Cardiac muscle cell (in vitro differentiated cells and primary cell): ENCODE measurements around the gene DUS4L. TPM values are rescaled to one million over a fixed set of nuclear protein-coding genes. Genes with fewer than 3 reads are reported as not detected.

ENCODE experiments used
- DNase-seq, 2 donors: peaks; one replicate each; pipeline versions ENCODE4 v3.0.0 to v3.0.0-alpha.2; 2010 to 2017; ENCODE audit warnings: low read depth in 1 of 2, low spot score in 1 of 2
- H3K27ac ChIP-seq: fragments of 200-600 bp; sonication (generic); 2 replicates; pipeline ENCODE4 v1.5.1; 2016
- H3K27me3 ChIP-seq: fragments of 200-600 bp; sonication (generic); 2 replicates; pipeline ENCODE4 v1.6.0; 2016; ENCODE audit warnings: control low read depth
- H3K36me3 ChIP-seq: fragments of 200-600 bp; sonication (generic); 2 replicates; pipeline ENCODE4 v1.5.1; 2016; ENCODE audit warnings: control low read depth
- H3K4me1 ChIP-seq: fragments of 200-600 bp; sonication (generic); 2 replicates; pipeline ENCODE4 v1.8.1; 2017; ENCODE audit warnings: low read depth, mild to moderate bottlenecking, mixed run types
- H3K4me3 ChIP-seq: fragments of 200-600 bp; sonication (generic); 2 replicates; pipeline ENCODE4 v1.5.1; 2016; ENCODE audit warnings: mild to moderate bottlenecking
- H3K9me3 ChIP-seq: fragments of 200-600 bp; sonication (generic); 2 replicates; pipeline ENCODE4 v1.5.1; 2017; ENCODE audit warnings: low read depth, mild to moderate bottlenecking, control low read depth
- polyA plus RNA-seq: library from polyadenylated mRNA; unstranded; fragments of >200 nt; fragmentation: Nextera tagmentation; extraction: Ambion mirVana; gene quantifications from 2 replicates; pipeline ENCODE4 v1.2.1, GENCODE V29; 2016
- total RNA-seq: library from RNA; depleted of rRNA; stranded (reverse); fragments of >200 nt; gene quantifications from 2 replicates; pipeline ENCODE4 v1.2.3, GENCODE V29; 2016
- TF ChIP-seq, protein P1 (sequence below): IDR thresholded peaks from 2 replicates; pipeline ENCODE4 v1.5.1; 2012; ENCODE audit warnings: low read depth, mild to moderate bottlenecking, low read length

Gene DUS4L, protein sequence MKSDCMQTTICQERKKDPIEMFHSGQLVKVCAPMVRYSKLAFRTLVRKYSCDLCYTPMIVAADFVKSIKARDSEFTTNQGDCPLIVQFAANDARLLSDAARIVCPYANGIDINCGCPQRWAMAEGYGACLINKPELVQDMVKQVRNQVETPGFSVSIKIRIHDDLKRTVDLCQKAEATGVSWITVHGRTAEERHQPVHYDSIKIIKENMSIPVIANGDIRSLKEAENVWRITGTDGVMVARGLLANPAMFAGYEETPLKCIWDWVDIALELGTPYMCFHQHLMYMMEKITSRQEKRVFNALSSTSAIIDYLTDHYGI
- total RNA-seq (19.2 and 22.5 TPM in 2 replicates), polyA plus RNA-seq (12.8 and 17.4 TPM in 2 replicates)

DNA sequence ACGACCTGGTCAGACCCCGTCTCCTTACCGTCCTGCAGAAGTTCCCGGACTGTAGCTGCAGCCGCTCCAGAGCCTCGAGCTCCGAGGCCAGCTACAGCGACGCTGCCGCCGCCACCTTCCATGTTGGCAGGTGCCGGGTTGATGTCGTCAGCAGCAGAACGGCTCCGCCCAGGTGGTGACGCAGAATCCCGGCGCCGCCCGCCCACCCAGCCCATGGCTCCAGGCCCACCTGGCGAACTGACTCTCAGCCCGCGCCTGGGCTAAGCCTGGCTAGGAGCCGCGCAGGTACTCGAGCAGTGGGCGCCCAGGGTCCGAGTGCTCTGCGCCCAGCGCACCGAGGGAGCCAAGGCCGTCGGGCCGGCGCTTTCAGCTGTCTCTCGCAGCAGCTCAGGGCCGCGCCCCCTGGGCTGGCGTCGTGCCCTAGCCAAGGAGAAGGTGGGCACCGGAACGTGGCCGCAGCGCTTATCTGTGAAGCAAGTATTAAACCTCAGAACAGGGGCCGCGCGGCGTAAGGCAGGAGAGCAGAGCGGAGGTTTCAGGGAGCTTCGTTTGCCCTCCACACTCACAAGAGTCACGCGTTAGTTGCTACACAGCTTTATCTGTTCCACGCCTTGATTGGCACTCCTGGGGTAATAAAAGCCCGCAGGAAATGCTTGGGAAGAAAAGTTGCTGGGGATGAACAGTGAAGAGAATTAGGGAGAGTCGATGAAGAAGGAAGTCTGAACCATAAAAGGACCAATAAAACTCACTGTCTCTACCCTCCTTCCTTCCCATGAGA lies at the start of gene DUS4L, which contains the start of gene COG5:
TSS of gene DUS4L (plus strand) at position 197 of the 778 bp plus-strand sequence. CDS start 3,100 bp downstream, outside the sequence.
TSS of gene COG5 (minus strand) at position 146 of the 778 bp plus-strand sequence. CDS start at position 122, 24 bp downstream.
- DNase-seq = peak; percentile 86 to 89
- peak within 1 kb of the TSS; percentile 78 for H3K4me3 ChIP-seq
- TF ChIP-seq, protein P1, sequence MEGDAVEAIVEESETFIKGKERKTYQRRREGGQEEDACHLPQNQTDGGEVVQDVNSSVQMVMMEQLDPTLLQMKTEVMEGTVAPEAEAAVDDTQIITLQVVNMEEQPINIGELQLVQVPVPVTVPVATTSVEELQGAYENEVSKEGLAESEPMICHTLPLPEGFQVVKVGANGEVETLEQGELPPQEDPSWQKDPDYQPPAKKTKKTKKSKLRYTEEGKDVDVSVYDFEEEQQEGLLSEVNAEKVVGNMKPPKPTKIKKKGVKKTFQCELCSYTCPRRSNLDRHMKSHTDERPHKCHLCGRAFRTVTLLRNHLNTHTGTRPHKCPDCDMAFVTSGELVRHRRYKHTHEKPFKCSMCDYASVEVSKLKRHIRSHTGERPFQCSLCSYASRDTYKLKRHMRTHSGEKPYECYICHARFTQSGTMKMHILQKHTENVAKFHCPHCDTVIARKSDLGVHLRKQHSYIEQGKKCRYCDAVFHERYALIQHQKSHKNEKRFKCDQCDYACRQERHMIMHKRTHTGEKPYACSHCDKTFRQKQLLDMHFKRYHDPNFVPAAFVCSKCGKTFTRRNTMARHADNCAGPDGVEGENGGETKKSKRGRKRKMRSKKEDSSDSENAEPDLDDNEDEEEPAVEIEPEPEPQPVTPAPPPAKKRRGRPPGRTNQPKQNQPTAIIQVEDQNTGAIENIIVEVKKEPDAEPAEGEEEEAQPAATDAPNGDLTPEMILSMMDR = no peak
- H3K4me1 ChIP-seq = peaks cover 8% of the 10 kb centered on the region
- H3K36me3 ChIP-seq = no peaks in the 10 kb centered on the region
- H3K27me3 ChIP-seq = no peaks in the 10 kb centered on the region
- H3K27ac ChIP-seq = peak within 1 kb of the TSS; percentile 96
- H3K9me3 ChIP-seq = no peaks in the 10 kb centered on the region

DNA sequence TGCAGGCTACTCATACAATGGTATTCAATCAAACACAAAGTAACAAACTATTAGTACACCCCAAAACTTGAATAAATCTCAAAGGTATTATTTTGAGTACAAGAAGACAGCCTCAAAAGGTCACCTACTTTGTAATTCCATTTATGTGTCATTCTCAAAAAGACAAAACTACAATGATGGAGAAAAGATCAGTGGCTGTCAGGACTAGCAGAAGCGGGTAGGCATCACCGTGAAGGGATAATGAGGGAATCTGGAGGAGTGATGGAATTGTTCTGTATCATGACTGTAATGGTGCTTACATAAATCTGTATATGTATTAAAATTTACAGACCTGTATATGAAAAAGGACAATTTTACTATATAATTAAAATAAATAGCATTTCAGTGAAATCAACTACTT lies 37.1 kb upstream of the DUS4L start:
- no peak for DNase-seq
- no peaks in the 10 kb centered on the region for H3K4me1 ChIP-seq
- H3K27me3 ChIP-seq = no peaks in the 10 kb centered on the region
- TF ChIP-seq, protein P1 = no peak
- no peak overlapping the region for H3K27ac ChIP-seq
- H3K4me3 ChIP-seq = no peak overlapping the region
- peaks cover 4% of the 10 kb centered on the region for H3K36me3 ChIP-seq
- no peaks in the 10 kb centered on the region for H3K9me3 ChIP-seq

GRCh38 chr7:107527196-107527595 lies 36.6 kb upstream of the DUS4L start:
- DNase-seq = no peak
- Histone ChIP-seq H3K4me3 (no peak overlapping the region), H3K27me3 (no peaks in the 10 kb centered on the region), H3K9me3 (no peaks in the 10 kb centered on the region), H3K27ac (no peak overlapping the region), H3K4me1 (no peaks in the 10 kb centered on the region), H3K36me3 (peaks cover 4% of the 10 kb centered on the region)
- TF ChIP-seq, protein P1 = no peak

DNA sequence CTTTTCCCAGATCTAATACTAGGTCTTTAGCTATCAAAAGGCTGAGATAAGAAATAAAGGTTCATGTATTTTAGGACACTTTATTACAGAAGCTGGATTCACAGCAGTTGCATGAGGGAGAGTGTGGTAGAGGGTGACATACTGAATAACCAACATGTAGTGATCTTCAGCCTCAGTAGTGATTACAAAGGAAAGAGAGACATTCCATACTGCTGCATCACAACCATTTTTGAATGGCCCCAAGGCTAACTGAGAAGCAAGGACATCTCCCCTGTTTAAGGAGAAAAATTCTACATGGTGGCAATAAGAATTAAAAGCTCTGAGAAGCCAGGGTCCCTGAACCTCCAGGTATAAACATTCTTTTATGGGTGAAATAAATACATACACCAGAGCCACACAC lies 35.3 kb upstream of the DUS4L start:
- H3K4me3 ChIP-seq = no peak overlapping the region

GRCh38 chr7:107530751-107531150 lies 33.0 kb upstream of the DUS4L start:
- Histone ChIP-seq H3K27me3 (no peaks in the 10 kb centered on the region), H3K36me3 (peaks cover 4% of the 10 kb centered on the region), H3K27ac (no peak overlapping the region), H3K9me3 (no peaks in the 10 kb centered on the region), H3K4me3 (no peak overlapping the region), H3K4me1 (no peaks in the 10 kb centered on the region)
- TF ChIP-seq, protein P1 = no peak
- no peak for DNase-seq

More for the DNA sequence above, 35.3 kb upstream of the DUS4L start:
- Histone ChIP-seq H3K27me3 (no peaks in the 10 kb centered on the region), H3K36me3 (peaks cover 4% of the 10 kb centered on the region), H3K9me3 (no peaks in the 10 kb centered on the region), H3K4me1 (no peaks in the 10 kb centered on the region), H3K27ac (no peak overlapping the region)
- TF ChIP-seq, protein P1 = no peak
- peak in 1 of 2 donors; percentile 45 for DNase-seq
